AG04450 (cell line): Measurements from ENCODE around the gene CAPS. TPM values are rescaled to one million over a fixed set of nuclear protein-coding genes. Genes with fewer than 3 reads are reported as not detected.

Experiments
- CTCF ChIA-PET: fragments of 300-600, 350-600 bp; formaldehyde crosslinking; extraction: SDS; loops from one replicate; lab custom pipeline; 2022; ENCODE audit warnings: antibody characterized with exemption, inconsistent platforms; lab: Charles Lee
- POLR2A ChIA-PET: fragments of 350-600 bp; formaldehyde crosslinking; extraction: SDS; loops from one replicate; lab custom pipeline; 2021; ENCODE audit warnings: antibody characterized with exemption, inconsistent platforms; lab: Yijun Ruan, JAX
- DNase-seq: peaks from one replicate; pipeline ENCODE4 v3.0.0-alpha.2; 2011; ENCODE audit warnings: low read depth, low spot score
- H3K27ac ChIP-seq: one replicate; pipeline ENCODE4 v1.5.1; 2012; ENCODE audit warnings: low read depth, low read length, control low read depth
- H3K27me3 ChIP-seq: one replicate; pipeline ENCODE4 v1.6.0; 2012; ENCODE audit warnings: low read length; ENCODE audit not compliant: control insufficient read depth, insufficient read depth
- H3K4me3 ChIP-seq: 2 replicates; pipeline ENCODE4 v1.5.1; 2011; ENCODE audit warnings: mild to moderate bottlenecking, low read depth, low read length, control low read depth
- H3K9me3 ChIP-seq: 2 replicates; pipeline ENCODE4 v1.5.1; 2012; ENCODE audit warnings: low read length; ENCODE audit not compliant: control insufficient read depth, insufficient read depth
- polyA plus RNA-seq: library from polyadenylated mRNA; depleted of rRNA; stranded (reverse); fragments of >200 nt; gene quantifications from 2 replicates; pipeline ENCODE4 v1.2.3, GENCODE V29; 2011
- TF ChIP-seq, protein P1 (sequence below): IDR thresholded peaks from 2 replicates; pipeline ENCODE4 v1.5.1; 2011; ENCODE audit warnings: low read depth, low read length, control low read depth, inconsistent platforms

Gene CAPS
- polyA plus RNA-seq, 1 experiment: 2.7 TPM

DNA sequence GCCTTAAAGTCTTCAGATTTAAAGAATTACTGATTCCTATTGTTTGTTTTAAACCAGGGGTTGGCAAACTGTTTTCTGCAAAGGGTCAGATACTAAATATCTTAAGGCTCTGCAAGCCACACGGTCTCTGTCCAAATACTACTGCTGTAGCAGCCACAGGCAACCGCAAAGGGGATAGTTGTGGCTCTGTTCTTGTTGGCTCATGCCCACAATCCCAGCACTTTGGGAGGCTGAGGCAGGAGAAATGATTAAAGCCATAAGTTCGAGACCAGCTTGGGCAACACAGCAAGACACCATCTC lies 41.5 kb downstream of the CAPS start:
- H3K9me3 ChIP-seq: no peaks in the 10 kb centered on the region
- ChIA-PET POLR2A (interaction anchor here (1.3 to 1.4 kb wide), 2 partner anchors 11 to 12 kb away, joined by 3 read pairs; no protein-coding TSS in a partner anchor), CTCF (interaction anchor here (12.8 kb wide), 1 partner anchor 12 kb away, joined by 72 read pairs; no protein-coding TSS in a partner anchor)
- no peak overlapping the region for H3K4me3 ChIP-seq
- H3K27me3 ChIP-seq: no peaks in the 10 kb centered on the region
- no peak for DNase-seq
- H3K27ac ChIP-seq: peak overlapping the region; percentile 39
- TF ChIP-seq, protein P1, sequence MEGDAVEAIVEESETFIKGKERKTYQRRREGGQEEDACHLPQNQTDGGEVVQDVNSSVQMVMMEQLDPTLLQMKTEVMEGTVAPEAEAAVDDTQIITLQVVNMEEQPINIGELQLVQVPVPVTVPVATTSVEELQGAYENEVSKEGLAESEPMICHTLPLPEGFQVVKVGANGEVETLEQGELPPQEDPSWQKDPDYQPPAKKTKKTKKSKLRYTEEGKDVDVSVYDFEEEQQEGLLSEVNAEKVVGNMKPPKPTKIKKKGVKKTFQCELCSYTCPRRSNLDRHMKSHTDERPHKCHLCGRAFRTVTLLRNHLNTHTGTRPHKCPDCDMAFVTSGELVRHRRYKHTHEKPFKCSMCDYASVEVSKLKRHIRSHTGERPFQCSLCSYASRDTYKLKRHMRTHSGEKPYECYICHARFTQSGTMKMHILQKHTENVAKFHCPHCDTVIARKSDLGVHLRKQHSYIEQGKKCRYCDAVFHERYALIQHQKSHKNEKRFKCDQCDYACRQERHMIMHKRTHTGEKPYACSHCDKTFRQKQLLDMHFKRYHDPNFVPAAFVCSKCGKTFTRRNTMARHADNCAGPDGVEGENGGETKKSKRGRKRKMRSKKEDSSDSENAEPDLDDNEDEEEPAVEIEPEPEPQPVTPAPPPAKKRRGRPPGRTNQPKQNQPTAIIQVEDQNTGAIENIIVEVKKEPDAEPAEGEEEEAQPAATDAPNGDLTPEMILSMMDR: no peak

DNA sequence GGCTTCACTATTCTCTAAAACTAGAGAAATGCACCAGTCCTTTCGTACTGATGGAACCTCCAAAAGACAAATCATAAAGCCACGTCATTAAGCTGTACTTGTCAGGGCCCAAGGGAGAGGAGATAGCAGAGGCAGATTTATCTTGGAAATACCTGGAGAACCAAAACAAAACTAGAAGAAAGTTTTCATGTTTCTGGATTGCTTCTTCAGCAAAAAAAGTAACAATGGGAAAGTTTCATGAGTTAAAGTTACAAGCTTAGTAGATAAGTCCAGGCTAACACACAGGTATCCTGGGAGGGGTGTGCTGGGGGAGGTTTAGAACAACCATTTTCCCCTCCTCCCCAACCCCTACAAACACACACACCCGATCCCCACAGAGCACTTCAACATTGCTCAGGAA lies 42.3 kb downstream of the CAPS start:
- CTCF ChIA-PET: interaction anchor here (2.0 to 12.8 kb wide), 2 partner anchors 11 to 152 kb away, joined by 14 to 72 read pairs; partner anchors contain the start of gene NRTN
- no peaks in the 10 kb centered on the region for H3K9me3 ChIP-seq
- H3K27ac ChIP-seq: no peak overlapping the region
- no peaks in the 10 kb centered on the region for H3K27me3 ChIP-seq
- no peak overlapping the region for H3K4me3 ChIP-seq
- POLR2A ChIA-PET: interaction anchor here (0.9 to 1.4 kb wide), 3 partner anchors 10 to 92 kb away, joined by 3 read pairs; no protein-coding TSS in a partner anchor
- TF ChIP-seq, protein P1: no peak
- no peak for DNase-seq

DNA sequence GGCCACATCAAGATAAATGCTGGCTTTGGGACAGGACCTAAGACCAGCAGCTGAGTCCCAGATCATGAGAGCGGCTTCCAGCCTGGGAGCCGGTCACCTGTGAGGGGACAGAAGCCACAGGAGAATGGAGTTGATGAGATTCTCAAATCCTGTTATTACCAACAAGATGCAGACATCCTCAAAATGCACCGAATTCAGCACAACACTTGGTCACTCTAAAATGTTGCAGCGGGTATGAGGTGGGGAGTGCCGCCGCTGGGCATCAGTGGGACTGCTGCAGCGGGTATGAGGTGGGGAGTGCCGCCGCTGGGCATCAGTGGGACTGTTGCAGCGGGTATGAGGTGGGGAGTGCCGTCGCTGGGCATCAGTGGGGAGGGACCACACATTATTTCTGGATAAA lies 42.7 kb downstream of the CAPS start:
- TF ChIP-seq, protein P1: no peak
- ChIA-PET CTCF (interaction anchor here (2.0 to 12.8 kb wide), 2 partner anchors 10 to 153 kb away, joined by 14 to 72 read pairs; partner anchors contain the start of gene NRTN), POLR2A (interaction anchor here (0.9 to 1.1 kb wide), 2 partner anchors 52 to 92 kb away, joined by 3 read pairs; no protein-coding TSS in a partner anchor)
- no peak for DNase-seq
- no peaks in the 10 kb centered on the region for H3K27me3 ChIP-seq
- no peak overlapping the region for H3K27ac ChIP-seq
- H3K9me3 ChIP-seq: no peaks in the 10 kb centered on the region
- no peak overlapping the region for H3K4me3 ChIP-seq

DNA sequence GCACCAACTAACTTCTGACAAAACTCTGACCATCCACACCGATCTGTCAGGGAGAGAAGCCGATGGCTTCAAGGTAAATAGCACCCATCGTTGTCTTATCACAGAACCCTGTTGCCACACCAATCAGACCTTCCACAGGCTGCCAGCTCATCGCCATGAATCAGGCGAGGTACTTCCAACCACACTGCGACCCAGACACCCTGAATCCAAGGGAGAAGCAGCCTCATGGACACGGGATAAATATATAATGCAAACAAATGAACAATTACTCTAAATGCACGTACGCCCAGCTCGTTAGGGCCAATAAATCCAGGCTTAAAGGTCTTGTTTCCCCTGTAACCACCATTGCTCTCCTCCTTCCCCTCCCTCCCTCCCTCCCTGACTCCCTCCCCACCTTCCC lies 43.1 kb downstream of the CAPS start:
- DNase-seq: no peak
- TF ChIP-seq, protein P1: no peak
- Histone ChIP-seq H3K9me3 (no peaks in the 10 kb centered on the region), H3K27ac (no peak overlapping the region), H3K4me3 (no peak overlapping the region), H3K27me3 (no peaks in the 10 kb centered on the region)
- ChIA-PET CTCF (interaction anchor here (2.0 to 12.8 kb wide), 2 partner anchors 10 to 153 kb away, joined by 14 to 72 read pairs; partner anchors contain the start of gene NRTN), POLR2A (interaction anchor here (1.1 kb wide), 1 partner anchor 53 kb away, joined by 3 read pairs; no protein-coding TSS in a partner anchor)

DNA sequence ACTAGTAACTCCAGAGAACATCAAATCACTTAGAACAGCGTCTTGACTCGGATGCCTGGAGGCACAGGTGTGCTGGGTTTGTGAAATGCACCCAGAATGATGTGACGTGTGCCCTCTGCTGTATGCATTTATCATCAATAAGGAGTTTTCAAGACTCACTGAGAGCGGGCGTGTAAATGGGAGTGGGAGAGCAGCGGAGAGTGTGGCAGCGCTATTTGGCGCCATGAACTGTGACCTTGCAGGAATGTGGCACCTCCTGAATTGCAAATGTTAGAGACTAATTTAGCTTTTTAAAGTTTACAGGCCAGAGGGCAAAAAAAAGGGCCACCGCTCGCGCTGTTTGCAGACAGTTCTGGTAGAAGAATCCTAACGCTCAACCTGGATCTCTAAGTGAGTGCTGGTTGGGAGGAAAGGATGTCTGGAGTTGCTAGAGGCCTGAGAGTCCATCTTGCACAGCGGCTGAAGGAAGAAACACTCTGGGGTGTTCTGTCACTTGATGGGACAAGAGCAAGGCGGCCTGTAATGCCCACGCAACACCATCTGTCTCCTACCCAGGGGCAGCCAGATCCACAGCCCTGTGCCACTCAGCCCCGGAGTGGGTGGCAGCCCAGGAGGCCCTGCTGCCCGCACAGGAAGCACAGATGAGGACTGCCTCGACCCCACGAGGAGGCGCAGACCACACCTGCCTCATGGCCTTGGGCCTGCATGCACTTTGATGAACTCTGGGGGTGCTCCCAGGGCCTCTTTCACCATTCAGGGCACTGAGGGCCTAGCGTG lies 44.2 kb downstream of the CAPS start:
- H3K27ac ChIP-seq: no peak overlapping the region

More for the DNA sequence above, 44.2 kb downstream of the CAPS start:
- TF ChIP-seq, protein P1: no peak
- Histone ChIP-seq H3K9me3 (no peaks in the 10 kb centered on the region), H3K4me3 (no peak overlapping the region), H3K27me3 (no peaks in the 10 kb centered on the region)
- no peak for DNase-seq
- ChIA-PET POLR2A (no interaction called here), CTCF (interaction anchor here (12.8 kb wide), 1 partner anchor 9 kb away, joined by 72 read pairs; no protein-coding TSS in a partner anchor)
